HL-60 (cell line): ENCODE results near the gene GJB2.

Source experiments
- GABPA ChIP-seq: IDR thresholded peaks from 2 replicates; pipeline ENCODE4 v1.6.1; 2012; ENCODE audit warnings: low read depth
- POLR2AphosphoS5 ChIP-seq: IDR thresholded peaks from 2 replicates; pipeline ENCODE4 v1.6.1; 2012; ENCODE audit warnings: low read depth
- TF ChIP-seq, protein P1 (sequence below): IDR thresholded peaks from one replicate; pipeline ENCODE4 v1.5.1; 2011; ENCODE audit warnings: low read length, control low read depth, inconsistent platforms; ENCODE audit not compliant: insufficient read depth
- TF ChIP-seq, protein P2 (sequence below): IDR thresholded peaks from 2 replicates; pipeline ENCODE4 v1.6.1; 2012; ENCODE audit warnings: low read depth; ENCODE audit not compliant: insufficient replicate concordance

GRCh38 chr13:20174656-20175405, 17.9 kb downstream of the GJB2 start:
- TF ChIP-seq, protein P1, sequence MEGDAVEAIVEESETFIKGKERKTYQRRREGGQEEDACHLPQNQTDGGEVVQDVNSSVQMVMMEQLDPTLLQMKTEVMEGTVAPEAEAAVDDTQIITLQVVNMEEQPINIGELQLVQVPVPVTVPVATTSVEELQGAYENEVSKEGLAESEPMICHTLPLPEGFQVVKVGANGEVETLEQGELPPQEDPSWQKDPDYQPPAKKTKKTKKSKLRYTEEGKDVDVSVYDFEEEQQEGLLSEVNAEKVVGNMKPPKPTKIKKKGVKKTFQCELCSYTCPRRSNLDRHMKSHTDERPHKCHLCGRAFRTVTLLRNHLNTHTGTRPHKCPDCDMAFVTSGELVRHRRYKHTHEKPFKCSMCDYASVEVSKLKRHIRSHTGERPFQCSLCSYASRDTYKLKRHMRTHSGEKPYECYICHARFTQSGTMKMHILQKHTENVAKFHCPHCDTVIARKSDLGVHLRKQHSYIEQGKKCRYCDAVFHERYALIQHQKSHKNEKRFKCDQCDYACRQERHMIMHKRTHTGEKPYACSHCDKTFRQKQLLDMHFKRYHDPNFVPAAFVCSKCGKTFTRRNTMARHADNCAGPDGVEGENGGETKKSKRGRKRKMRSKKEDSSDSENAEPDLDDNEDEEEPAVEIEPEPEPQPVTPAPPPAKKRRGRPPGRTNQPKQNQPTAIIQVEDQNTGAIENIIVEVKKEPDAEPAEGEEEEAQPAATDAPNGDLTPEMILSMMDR, result no peak
- no peak for TF ChIP-seq POLR2AphosphoS5
- TF ChIP-seq GABPA, result no peak
- TF ChIP-seq, protein P2, sequence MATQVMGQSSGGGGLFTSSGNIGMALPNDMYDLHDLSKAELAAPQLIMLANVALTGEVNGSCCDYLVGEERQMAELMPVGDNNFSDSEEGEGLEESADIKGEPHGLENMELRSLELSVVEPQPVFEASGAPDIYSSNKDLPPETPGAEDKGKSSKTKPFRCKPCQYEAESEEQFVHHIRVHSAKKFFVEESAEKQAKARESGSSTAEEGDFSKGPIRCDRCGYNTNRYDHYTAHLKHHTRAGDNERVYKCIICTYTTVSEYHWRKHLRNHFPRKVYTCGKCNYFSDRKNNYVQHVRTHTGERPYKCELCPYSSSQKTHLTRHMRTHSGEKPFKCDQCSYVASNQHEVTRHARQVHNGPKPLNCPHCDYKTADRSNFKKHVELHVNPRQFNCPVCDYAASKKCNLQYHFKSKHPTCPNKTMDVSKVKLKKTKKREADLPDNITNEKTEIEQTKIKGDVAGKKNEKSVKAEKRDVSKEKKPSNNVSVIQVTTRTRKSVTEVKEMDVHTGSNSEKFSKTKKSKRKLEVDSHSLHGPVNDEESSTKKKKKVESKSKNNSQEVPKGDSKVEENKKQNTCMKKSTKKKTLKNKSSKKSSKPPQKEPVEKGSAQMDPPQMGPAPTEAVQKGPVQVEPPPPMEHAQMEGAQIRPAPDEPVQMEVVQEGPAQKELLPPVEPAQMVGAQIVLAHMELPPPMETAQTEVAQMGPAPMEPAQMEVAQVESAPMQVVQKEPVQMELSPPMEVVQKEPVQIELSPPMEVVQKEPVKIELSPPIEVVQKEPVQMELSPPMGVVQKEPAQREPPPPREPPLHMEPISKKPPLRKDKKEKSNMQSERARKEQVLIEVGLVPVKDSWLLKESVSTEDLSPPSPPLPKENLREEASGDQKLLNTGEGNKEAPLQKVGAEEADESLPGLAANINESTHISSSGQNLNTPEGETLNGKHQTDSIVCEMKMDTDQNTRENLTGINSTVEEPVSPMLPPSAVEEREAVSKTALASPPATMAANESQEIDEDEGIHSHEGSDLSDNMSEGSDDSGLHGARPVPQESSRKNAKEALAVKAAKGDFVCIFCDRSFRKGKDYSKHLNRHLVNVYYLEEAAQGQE, result no peak
